IPS-20b (cell line): Measurements from ENCODE around the gene ST7.

Experiments
- H3K27ac ChIP-seq: one replicate; pipeline ENCODE4 v1.5.1; 2013; ENCODE audit warnings: low read length
- H3K27me3 ChIP-seq: 2 replicates; pipeline ENCODE4 v1.6.1; 2013; ENCODE audit warnings: mild to moderate bottlenecking, low read length, inconsistent platforms; ENCODE audit not compliant: insufficient read depth
- H3K36me3 ChIP-seq: 2 replicates; pipeline ENCODE4 v1.6.1; 2013; ENCODE audit warnings: low read depth, mild to moderate bottlenecking, inconsistent platforms, low read length, moderate library complexity; ENCODE audit not compliant: insufficient read depth
- H3K4me1 ChIP-seq: 2 replicates; pipeline ENCODE4 v1.6.1; 2013; ENCODE audit warnings: mild to moderate bottlenecking, control low read depth, inconsistent platforms, low read length, moderate library complexity; ENCODE audit not compliant: insufficient read depth
- H3K4me3 ChIP-seq: 2 replicates; pipeline ENCODE4 v1.5.1; 2013; ENCODE audit warnings: mild to moderate bottlenecking, low read length, inconsistent platforms
- H3K9ac ChIP-seq: 2 replicates; pipeline ENCODE4 v1.6.1; 2013; ENCODE audit warnings: low read depth, mild to moderate bottlenecking, inconsistent platforms, low read length, moderate library complexity
- H3K9me3 ChIP-seq: 2 replicates; pipeline ENCODE4 v1.6.1; 2013; ENCODE audit warnings: mild to moderate bottlenecking, low read depth, low read length, inconsistent platforms; ENCODE audit not compliant: insufficient read depth

The ST7 gene

DNA sequence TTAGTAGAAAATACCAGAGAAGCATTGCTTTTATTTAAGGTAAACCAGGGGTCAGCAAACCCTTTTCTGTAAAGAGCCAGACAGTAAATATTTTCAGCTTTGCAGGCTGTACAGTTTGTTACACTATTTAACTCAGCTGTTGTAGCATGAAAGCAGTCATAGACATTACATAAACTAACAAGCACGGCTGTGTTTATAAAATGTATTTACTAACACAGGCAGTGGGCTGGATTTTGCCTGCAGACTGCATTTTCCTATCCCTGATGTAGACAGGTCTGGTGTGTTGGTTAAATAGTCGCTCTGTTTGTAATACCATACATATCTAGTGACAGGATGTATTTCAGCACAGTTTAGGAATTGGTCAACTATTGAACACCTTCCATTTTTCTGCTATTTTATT lies 129.3 kb downstream of the ST7 start:
- no peaks in the 10 kb centered on the region for H3K36me3 ChIP-seq

DNA sequence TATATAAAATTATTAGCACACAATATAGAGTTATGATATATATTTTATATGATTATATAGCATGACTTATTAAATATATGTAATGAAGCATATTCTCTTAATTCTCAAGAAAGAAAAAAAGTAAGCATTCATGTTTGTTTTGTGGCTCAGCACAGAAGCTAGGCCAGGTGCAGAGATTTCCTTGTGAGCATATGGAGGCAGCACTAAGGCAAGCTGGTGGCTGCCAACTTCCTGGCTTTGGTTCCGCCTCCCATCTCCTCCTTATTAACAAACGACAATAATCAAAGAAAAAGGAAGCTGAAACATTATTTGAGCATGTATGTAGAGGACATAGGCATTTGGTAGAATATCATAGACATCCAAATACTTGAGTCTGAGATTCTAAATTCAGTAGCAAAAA lies 130.3 kb downstream of the ST7 start:
- Histone ChIP-seq H3K9ac (no peak overlapping the region), H3K36me3 (no peaks in the 10 kb centered on the region), H3K9me3 (no peaks in the 10 kb centered on the region), H3K27ac (no peak overlapping the region), H3K4me3 (no peak overlapping the region), H3K27me3 (no peaks in the 10 kb centered on the region), H3K4me1 (no peaks in the 10 kb centered on the region)

More for the DNA sequence above, 129.3 kb downstream of the ST7 start:
- Histone ChIP-seq H3K4me3 (no peak overlapping the region), H3K4me1 (no peaks in the 10 kb centered on the region), H3K27ac (no peak overlapping the region), H3K9me3 (no peaks in the 10 kb centered on the region), H3K27me3 (no peaks in the 10 kb centered on the region), H3K9ac (no peak overlapping the region)

DNA sequence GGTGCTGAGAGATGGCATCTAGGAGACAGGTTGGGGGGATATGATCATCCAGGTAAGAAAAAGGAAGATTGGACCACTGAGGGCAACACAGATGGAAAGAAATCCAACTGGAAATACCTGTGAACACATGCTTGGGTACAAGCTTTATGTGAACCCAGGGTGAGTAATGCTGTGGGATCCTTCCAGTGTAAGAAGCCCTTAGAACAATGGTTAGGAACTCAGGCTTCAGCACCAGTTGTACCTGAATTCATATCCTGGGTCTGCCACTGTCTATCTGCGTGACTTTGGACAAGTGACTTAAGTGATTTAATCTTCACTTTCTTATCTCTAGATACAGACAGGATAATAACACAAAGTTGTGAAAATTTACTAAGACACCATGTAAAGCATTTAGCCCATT lies 131.0 kb downstream of the ST7 start:
- Histone ChIP-seq H3K27ac (no peak overlapping the region), H3K9ac (no peak overlapping the region), H3K36me3 (no peaks in the 10 kb centered on the region), H3K9me3 (no peaks in the 10 kb centered on the region), H3K4me3 (no peak overlapping the region), H3K4me1 (no peaks in the 10 kb centered on the region), H3K27me3 (no peaks in the 10 kb centered on the region)

DNA sequence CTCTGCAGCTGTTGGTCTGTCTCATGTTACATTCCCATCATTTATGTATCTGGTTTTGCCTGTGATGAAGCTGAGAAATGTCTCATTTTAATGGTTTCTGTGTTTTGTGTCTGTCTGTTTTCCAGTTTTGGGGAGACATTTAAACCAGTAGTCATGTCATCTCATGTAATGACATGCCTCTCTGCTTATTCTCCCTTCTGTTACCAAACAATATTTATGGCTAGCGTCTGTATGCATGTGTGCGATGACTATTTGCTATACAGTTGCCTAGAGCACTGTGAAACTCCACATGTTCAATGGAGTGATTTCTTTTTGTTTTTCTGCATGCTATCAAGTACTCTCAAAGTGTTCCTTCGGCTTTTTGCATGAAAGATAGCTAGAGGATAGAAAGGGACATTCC lies 132.0 kb downstream of the ST7 start:
- Histone ChIP-seq H3K9me3 (no peaks in the 10 kb centered on the region), H3K27ac (no peak overlapping the region), H3K36me3 (no peaks in the 10 kb centered on the region), H3K9ac (no peak overlapping the region), H3K4me1 (no peaks in the 10 kb centered on the region), H3K4me3 (no peak overlapping the region), H3K27me3 (no peaks in the 10 kb centered on the region)

DNA sequence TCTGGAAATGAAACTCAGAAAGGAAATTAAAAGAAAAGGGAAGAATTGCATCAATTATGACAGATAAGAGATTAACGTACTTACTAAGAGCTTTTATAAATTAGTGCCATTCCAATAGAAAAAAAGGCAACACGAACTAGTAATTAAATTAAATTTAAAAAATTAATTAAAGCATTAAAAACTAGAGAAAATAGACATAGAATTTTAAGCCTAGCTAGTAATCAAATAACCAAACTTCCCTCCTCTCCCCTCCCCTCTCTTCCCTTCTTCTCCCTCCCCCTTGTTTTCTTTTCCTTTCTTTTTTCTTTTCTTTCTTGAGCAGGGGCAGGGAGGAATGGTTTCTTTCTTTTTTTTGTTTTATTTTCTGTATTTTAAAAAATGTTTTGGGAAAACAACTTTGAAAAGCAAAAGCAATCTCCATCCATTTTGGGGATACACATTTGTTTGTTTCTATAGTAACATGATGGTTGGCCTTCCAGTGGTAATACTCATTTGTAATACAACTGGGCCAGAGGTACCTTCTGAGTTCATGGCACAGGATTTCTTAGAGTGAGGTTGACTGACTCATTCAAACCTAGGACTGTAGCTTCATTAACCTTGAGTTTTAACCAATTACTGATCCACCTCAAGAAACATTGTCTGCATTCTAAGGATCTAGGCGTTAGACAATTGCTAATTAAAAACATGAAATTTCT lies 132.6 kb downstream of the ST7 start:
- H3K9me3 ChIP-seq, result no peaks in the 10 kb centered on the region
- no peak overlapping the region for H3K27ac ChIP-seq
- H3K4me3 ChIP-seq, result no peak overlapping the region
- H3K9ac ChIP-seq, result no peak overlapping the region
- no peaks in the 10 kb centered on the region for H3K4me1 ChIP-seq
- H3K36me3 ChIP-seq, result no peaks in the 10 kb centered on the region
- H3K27me3 ChIP-seq, result no peaks in the 10 kb centered on the region

DNA sequence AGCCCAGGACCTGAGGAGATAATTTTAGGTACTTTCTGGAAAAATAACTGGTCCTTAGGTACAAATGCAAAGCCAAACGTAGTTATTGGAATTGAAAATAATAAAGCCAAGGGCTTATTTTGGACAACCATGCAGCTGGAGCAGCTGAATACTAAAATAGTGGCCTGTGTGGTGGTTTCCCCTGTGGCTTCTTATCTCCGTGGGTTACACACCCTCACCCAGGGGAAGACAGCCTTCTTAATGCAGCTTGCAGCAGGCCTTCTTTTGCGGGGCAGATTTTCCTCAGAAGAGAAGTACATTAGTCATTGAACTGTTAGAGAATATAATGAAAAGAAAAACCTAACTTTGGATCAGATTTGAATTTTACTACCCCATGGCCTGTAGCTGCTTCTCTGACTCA lies 133.5 kb downstream of the ST7 start:
- no peaks in the 10 kb centered on the region for H3K9me3 ChIP-seq
- H3K36me3 ChIP-seq, result no peaks in the 10 kb centered on the region
- H3K27me3 ChIP-seq, result no peaks in the 10 kb centered on the region
- no peaks in the 10 kb centered on the region for H3K4me1 ChIP-seq
- no peak overlapping the region for H3K4me3 ChIP-seq
- no peak overlapping the region for H3K27ac ChIP-seq
- H3K9ac ChIP-seq, result no peak overlapping the region

DNA sequence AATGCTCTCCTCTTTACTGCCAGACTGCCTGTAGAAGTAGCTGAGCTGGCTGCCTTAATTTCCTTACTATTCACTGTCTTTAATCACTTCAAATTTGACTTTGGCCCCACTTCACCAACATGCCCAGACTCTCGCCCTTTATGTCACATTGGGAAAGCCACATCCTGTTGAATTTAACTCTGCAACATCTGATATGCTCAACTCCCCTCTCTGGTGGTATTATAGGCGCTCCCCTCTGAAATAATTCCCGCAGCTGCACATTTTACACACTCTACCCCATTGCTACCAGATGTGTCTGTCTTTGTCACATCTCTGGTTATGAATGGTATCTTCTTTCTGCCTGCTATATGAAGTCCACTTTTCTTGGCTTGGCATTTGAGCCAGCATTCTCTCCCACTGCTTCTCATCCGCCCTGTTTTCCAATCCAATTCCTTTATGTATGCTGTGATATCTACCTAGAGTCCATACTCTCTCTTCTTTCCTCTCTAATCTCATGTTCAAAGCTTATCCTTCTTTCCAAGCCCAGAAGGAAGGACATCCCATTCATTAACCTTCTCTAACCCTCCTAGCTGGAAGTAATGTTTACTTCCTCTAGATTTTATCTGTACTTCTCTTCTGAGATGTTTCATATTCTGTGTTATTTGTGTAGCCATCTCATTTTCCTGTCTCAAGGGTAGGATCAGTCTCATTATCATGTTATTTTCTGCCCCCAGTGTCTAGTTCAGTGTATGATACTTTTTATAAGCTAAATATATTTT lies 134.5 kb downstream of the ST7 start:
- Histone ChIP-seq H3K27me3 (no peaks in the 10 kb centered on the region), H3K4me1 (no peaks in the 10 kb centered on the region), H3K9me3 (no peaks in the 10 kb centered on the region), H3K9ac (no peak overlapping the region), H3K27ac (no peak overlapping the region), H3K36me3 (no peaks in the 10 kb centered on the region), H3K4me3 (no peak overlapping the region)

DNA sequence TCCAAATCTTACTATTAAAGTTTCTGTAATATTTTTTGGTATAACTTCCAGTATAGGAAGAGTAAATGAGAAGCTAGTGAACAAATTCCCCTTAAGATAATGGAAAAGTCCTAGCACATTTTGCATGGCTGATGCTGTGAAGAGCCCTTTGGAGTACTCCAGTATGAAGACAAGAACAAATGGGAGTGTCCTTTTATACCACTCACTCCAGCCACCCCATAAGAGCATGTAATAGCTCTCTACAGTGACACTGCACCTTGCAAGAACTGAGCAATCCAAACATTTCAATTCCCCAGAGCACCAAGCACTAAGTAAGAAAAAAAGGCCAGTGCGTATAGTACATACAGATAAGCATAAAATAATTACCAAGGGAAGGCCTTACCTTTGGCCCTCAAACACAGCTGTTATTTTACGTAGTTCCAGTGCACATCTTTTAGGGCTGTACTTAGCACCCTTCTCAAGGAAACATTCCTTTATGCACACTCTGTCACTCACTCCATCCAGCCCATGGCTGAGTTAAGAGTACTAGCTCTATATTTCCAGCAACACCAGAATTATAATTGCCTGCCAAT lies 135.4 kb downstream of the ST7 start:
- no peaks in the 10 kb centered on the region for H3K36me3 ChIP-seq
- no peaks in the 10 kb centered on the region for H3K4me1 ChIP-seq
- H3K27me3 ChIP-seq, result no peaks in the 10 kb centered on the region

DNA sequence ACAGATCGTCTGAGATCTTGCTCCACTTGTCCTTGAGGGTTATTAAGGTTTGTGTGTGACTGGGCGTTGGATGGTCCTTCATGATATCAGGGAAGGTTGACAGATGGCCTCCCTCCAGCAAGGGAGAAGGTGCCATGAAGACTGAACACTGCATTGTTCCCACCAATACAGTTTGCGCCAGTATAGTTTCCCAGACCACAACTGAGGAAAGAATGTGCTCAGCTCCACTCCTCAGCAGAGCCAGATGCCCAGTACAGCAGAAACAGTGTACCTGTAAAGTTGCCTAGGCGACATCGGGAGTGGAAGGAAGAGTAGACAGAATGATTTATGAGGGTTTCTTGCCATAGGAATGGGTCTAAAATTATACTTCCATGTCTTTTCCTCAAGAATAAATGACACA lies 137.5 kb downstream of the ST7 start:
- H3K9me3 ChIP-seq, result no peaks in the 10 kb centered on the region
- H3K27me3 ChIP-seq, result no peaks in the 10 kb centered on the region
- no peaks in the 10 kb centered on the region for H3K4me1 ChIP-seq
- no peaks in the 10 kb centered on the region for H3K36me3 ChIP-seq
- H3K27ac ChIP-seq, result no peak overlapping the region
- H3K9ac ChIP-seq, result no peak overlapping the region
- H3K4me3 ChIP-seq, result no peak overlapping the region

More for the DNA sequence above, 135.4 kb downstream of the ST7 start:
- no peak overlapping the region for H3K4me3 ChIP-seq
- no peak overlapping the region for H3K27ac ChIP-seq
- H3K9ac ChIP-seq, result no peak overlapping the region
- H3K9me3 ChIP-seq, result no peaks in the 10 kb centered on the region

DNA sequence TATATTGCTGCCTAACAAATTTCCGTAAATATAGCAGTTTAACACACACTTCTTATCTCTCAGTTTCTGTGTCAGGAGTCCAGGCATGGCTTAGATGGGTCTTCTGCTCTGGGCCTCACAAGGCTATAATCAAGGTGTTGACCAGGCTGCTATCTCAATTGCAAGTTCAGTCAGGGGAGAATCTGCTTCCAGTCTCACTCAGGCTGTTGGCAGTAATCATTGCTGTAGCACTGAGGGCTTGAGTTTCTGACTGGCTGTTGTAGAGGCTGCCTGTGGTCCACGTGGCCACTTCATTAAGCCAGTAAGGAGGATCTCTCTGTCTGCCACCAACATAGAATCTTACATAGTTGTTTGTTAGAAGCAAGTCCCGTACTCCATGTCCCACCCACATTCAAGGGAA lies 138.4 kb downstream of the ST7 start:
- no peak overlapping the region for H3K4me3 ChIP-seq
- no peaks in the 10 kb centered on the region for H3K27me3 ChIP-seq
- H3K9me3 ChIP-seq, result no peaks in the 10 kb centered on the region
- no peak overlapping the region for H3K27ac ChIP-seq
- no peaks in the 10 kb centered on the region for H3K36me3 ChIP-seq
- H3K9ac ChIP-seq, result no peak overlapping the region
- H3K4me1 ChIP-seq, result no peaks in the 10 kb centered on the region

DNA sequence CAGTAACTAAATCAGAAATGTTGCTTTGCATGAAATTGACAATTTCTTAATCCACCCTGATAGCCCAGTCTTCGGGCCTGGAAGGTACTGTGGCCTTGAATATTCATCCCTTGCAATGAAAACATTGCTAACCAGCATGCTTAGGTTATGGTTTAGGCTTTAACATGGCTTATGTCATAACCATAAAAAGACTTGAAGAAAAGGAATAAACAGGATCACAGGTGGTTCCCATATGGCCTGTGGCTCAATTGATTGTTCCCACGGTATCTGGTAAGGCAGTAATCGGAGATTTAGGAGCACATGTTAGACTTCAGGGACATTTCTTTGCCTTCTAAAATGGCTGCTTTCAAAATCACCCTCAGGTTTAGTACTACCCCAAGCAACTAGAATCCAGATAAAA lies 139.5 kb downstream of the ST7 start:
- Histone ChIP-seq H3K9ac (no peak overlapping the region), H3K9me3 (no peaks in the 10 kb centered on the region), H3K4me1 (no peaks in the 10 kb centered on the region), H3K27me3 (no peaks in the 10 kb centered on the region), H3K27ac (no peak overlapping the region), H3K36me3 (no peaks in the 10 kb centered on the region), H3K4me3 (no peak overlapping the region)

DNA sequence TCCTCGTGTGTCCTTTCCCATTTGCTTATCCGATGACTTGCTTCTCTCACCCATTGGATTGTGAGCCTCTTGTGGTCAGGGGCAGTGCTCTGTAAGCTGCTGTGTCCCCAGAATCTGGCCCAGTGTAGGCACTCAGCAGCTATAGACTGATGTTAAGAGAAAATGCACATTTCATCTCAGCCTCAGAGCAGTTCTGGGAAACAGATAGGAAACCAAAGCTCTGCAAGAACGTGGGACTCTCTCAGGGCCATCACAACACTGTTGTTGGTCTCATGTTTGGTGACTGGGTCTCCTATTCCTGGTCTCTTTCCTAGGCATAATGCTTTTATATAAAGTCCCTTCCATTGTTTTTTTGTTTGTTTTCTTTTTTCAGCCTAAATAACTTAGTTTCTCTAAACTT lies 141.2 kb downstream of the ST7 start:
- H3K27ac ChIP-seq, result no peak overlapping the region
- no peaks in the 10 kb centered on the region for H3K9me3 ChIP-seq
- no peak overlapping the region for H3K9ac ChIP-seq
- no peaks in the 10 kb centered on the region for H3K36me3 ChIP-seq
- H3K4me3 ChIP-seq, result no peak overlapping the region
- H3K27me3 ChIP-seq, result no peaks in the 10 kb centered on the region
- no peaks in the 10 kb centered on the region for H3K4me1 ChIP-seq
